Neural progenitor cell (in vitro differentiated cells): ENCODE results near the gene SARDH. TPM values are rescaled to one million over a fixed set of nuclear protein-coding genes. Genes with fewer than 3 reads are reported as not detected.
A peak's percentile ranks its signal among the peaks of the same experiment; 100 is the strongest.

Experiments used
- DNase-seq: peaks from one replicate; pipeline ENCODE4 v3.0.0-alpha.2; 2016; ENCODE audit warnings: low spot score
- H2AFZ ChIP-seq: fragments of 200-600 bp; sonication (generic); replicated peaks from 2 replicates; pipeline ENCODE4 v1.6.1; 2016; ENCODE audit warnings: antibody characterized with exemption
- H3F3A ChIP-seq: fragments of 200-600 bp; sonication (generic); 2 replicates; pipeline ENCODE4 v1.6.1; 2016; ENCODE audit warnings: antibody characterized with exemption, low read depth
- H3K27ac ChIP-seq: fragments of 200-600 bp; sonication (generic); 2 replicates; pipeline ENCODE4 v1.5.1; 2016; ENCODE audit warnings: mild to moderate bottlenecking
- H3K27me3 ChIP-seq: fragments of 200-600 bp; sonication (generic); 2 replicates; pipeline ENCODE4 v1.6.1; 2016; ENCODE audit warnings: mild to moderate bottlenecking, moderate library complexity
- H3K36me3 ChIP-seq: fragments of 200-600 bp; sonication (generic); 2 replicates; pipeline ENCODE4 v1.5.1; 2016
- H3K4me1 ChIP-seq: fragments of 200-600 bp; sonication (generic); 2 replicates; pipeline ENCODE4 v1.6.1; 2016; ENCODE audit warnings: mixed run types
- H3K4me2 ChIP-seq: fragments of 200-600 bp; sonication (generic); 2 replicates; pipeline ENCODE4 v1.6.1; 2016
- H3K4me3 ChIP-seq: fragments of 200-600 bp; sonication (generic); 2 replicates; pipeline ENCODE4 v1.5.1; 2016
- H3K79me2 ChIP-seq: fragments of 200-600 bp; sonication (generic); 2 replicates; pipeline ENCODE4 v1.6.1; 2016; ENCODE audit warnings: low read depth
- H3K9ac ChIP-seq: fragments of 200-600 bp; sonication (generic); 2 replicates; pipeline ENCODE4 v1.6.1; 2016
- H3K9me3 ChIP-seq: fragments of 200-600 bp; sonication (generic); 2 replicates; pipeline ENCODE4 v1.5.1; 2016; ENCODE audit warnings: low read depth
- H4K20me1 ChIP-seq: fragments of 200-600 bp; sonication (generic); 2 replicates; pipeline ENCODE4 v1.6.1; 2016; ENCODE audit warnings: low read depth
- H3K27ac Mint-ChIP-seq: 3 replicates; pipeline ENCODE4 v1.8.0; 2021; ENCODE audit warnings: mixed read lengths
- H3K27me3 Mint-ChIP-seq: 2 replicates; pipeline ENCODE4 v1.8.0; 2022; ENCODE audit warnings: low read depth, mild to moderate bottlenecking, inconsistent platforms, moderate library complexity, mixed read lengths; ENCODE audit not compliant: insufficient read depth
- H3K36me3 Mint-ChIP-seq: 3 replicates; pipeline ENCODE4 v1.8.0; 2021; ENCODE audit warnings: mixed read lengths
- H3K4me1 Mint-ChIP-seq: 3 replicates; pipeline ENCODE4 v1.8.0; 2021; ENCODE audit warnings: mixed read lengths
- H3K4me3 Mint-ChIP-seq: 3 replicates; pipeline ENCODE4 v1.8.0; 2021; ENCODE audit warnings: mild to moderate bottlenecking, moderate library complexity, mixed read lengths
- H3K9me3 Mint-ChIP-seq: 3 replicates; pipeline ENCODE4 v1.8.0; 2020; ENCODE audit warnings: mixed read lengths
- EZH2 ChIP-seq: fragments of 200-600 bp; sonication (generic); IDR thresholded peaks from 2 replicates; pipeline ENCODE4 v1.6.1; 2017; ENCODE audit warnings: antibody characterized with exemption, mild to moderate bottlenecking, moderate library complexity
- EZH2phosphoT487 ChIP-seq: fragments of 200-600 bp; sonication (generic); IDR thresholded peaks from 2 replicates; pipeline ENCODE4 v1.6.1; 2017; ENCODE audit warnings: antibody characterized with exemption
- total RNA-seq: library from RNA; depleted of rRNA; stranded (reverse); fragments of >200 nt; gene quantifications from 2 replicates; pipeline ENCODE4 v1.2.3, GENCODE V29; 2015; ENCODE audit warnings: low replicate concordance
- TF ChIP-seq, protein P1 (sequence below): fragments of 200-600 bp; sonication (generic); IDR thresholded peaks from 2 replicates; pipeline ENCODE4 v1.5.1; 2017; ENCODE audit warnings: antibody characterized with exemption, mild to moderate bottlenecking

SARDH gene
- total RNA-seq, 1 donor from 2014 or later = 3.9 TPM

DNA sequence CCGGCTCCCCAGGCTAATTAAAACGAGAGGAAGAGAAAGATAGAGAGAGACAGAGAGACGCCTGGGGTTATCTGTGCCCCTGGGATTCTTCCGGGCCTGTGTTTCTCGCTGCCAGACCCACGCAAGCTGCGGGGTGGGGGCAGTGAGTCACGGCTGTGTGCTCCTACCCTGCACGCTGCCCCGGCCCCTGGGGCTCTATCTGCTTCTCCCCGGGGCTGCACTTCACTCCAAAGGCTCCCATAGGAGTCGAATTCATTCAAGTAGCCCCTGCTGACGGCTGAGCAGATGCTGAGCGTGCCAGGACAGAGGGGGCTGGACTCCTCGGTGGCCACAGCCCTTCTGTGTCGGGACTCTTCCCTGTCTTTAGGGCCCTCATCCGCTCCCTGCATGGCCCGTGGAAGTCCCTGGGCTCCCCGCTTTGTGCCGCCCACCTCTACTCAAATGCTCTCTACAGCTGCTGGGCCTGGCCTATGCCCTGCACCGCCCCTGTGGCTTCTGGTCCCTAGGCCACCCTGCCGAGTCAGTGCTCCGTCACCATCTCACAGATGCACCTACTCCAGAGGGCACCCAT, 22.8 kb downstream of the SARDH start:
- Histone ChIP-seq H3K4me2 (no peak overlapping the region), H3K79me2 (no peaks in the 10 kb centered on the region), H3F3A (no peaks in the 10 kb centered on the region), H2AFZ (no peak overlapping the region), H3K36me3 (no peaks in the 10 kb centered on the region), H3K27ac (no peak overlapping the region), H4K20me1 (no peaks in the 10 kb centered on the region), H3K27me3 (no peaks in the 10 kb centered on the region), H3K9me3 (no peaks in the 10 kb centered on the region), H3K4me1 (peaks cover 4% of the 10 kb centered on the region), H3K9ac (no peak overlapping the region), H3K4me3 (no peak overlapping the region)
- Mint-ChIP-seq H3K9me3 (peaks cover 2% of the 10 kb centered on the region), H3K27me3 (peaks cover 9% of the 10 kb centered on the region), H3K4me3 (no peak overlapping the region), H3K36me3 (no peaks in the 10 kb centered on the region), H3K4me1 (peaks cover 29% of the 10 kb centered on the region), H3K27ac (peak overlapping the region; percentile 93)
- no peak for TF ChIP-seq EZH2phosphoT487
- TF ChIP-seq, protein P1, sequence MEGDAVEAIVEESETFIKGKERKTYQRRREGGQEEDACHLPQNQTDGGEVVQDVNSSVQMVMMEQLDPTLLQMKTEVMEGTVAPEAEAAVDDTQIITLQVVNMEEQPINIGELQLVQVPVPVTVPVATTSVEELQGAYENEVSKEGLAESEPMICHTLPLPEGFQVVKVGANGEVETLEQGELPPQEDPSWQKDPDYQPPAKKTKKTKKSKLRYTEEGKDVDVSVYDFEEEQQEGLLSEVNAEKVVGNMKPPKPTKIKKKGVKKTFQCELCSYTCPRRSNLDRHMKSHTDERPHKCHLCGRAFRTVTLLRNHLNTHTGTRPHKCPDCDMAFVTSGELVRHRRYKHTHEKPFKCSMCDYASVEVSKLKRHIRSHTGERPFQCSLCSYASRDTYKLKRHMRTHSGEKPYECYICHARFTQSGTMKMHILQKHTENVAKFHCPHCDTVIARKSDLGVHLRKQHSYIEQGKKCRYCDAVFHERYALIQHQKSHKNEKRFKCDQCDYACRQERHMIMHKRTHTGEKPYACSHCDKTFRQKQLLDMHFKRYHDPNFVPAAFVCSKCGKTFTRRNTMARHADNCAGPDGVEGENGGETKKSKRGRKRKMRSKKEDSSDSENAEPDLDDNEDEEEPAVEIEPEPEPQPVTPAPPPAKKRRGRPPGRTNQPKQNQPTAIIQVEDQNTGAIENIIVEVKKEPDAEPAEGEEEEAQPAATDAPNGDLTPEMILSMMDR = no peak
- no peak for TF ChIP-seq EZH2
- DNase-seq = no peak

DNA sequence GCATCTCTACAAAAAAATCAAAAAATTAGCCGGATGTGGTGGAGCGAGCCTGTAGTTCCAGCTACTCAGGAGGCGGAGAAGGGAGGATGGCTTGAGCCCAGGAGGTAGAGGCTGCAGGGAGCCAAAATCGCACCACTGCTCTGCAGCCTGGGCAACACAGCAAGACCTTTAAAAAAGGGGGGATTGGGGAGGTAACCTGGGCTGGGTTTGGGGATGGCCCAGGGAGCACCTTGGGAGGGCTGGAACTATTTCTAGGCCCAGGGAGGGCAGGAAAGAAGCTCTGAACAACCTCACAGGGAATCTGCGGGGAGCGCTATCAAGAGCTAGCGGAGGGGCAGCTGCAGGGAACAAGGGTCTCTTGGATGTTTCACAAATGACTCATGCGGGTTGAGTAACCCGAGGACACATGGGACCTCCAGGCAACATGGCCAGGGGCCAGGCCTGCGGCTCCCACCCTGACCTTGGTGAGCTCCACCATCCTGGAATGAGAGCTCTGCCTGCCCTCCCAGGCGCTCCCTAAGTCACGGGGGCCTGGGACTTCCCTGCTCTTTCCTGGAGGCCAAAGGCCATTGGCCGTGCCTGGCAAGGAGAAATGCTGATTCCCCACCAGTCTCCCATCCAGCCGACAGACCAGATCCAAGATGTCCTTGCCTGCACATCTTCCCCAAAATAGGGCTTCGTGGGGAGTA, 23.4 kb downstream of the SARDH start:
- Histone ChIP-seq H2AFZ (no peak overlapping the region), H3K36me3 (no peaks in the 10 kb centered on the region), H4K20me1 (no peaks in the 10 kb centered on the region), H3K4me3 (no peak overlapping the region), H3K4me2 (no peak overlapping the region), H3F3A (no peaks in the 10 kb centered on the region), H3K79me2 (no peaks in the 10 kb centered on the region), H3K4me1 (peaks cover 4% of the 10 kb centered on the region), H3K9me3 (no peaks in the 10 kb centered on the region), H3K9ac (no peak overlapping the region), H3K27ac (no peak overlapping the region), H3K27me3 (no peaks in the 10 kb centered on the region)
- TF ChIP-seq EZH2 (no peak), EZH2phosphoT487 (no peak)
- TF ChIP-seq, protein P1 = no peak
- Mint-ChIP-seq H3K9me3 (no peaks in the 10 kb centered on the region), H3K4me3 (no peak overlapping the region), H3K36me3 (no peaks in the 10 kb centered on the region), H3K27ac (peak overlapping the region; percentile 93), H3K27me3 (peaks cover 7% of the 10 kb centered on the region), H3K4me1 (peaks cover 30% of the 10 kb centered on the region)
- no peak for DNase-seq

DNA sequence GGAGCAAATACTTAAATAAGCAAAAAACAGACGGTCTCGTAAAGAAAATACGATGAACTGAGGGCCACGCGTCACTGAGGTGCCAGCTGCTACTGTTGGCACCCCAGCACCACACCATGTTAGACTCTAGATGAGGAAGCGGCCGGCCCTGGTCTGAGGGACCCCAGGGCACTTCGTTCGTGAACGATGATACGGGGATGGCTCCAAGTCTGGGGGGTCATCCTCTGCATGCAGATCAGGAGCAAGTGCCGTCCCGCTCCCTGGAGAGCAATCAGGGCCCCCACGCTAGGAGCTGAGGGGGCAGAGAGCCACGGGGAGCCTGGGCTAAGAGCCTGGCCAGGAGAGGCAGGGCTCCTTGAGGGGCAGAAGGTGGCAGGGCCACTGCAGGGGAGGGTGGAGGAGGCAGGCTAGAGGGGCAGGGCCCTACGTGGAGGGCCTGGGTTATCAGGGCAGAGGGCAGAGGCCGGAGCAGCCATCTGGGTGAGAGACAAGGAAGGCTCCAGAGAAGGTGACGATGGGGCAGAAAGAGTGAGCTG, 24.1 kb downstream of the SARDH start:
- no peaks in the 10 kb centered on the region for H3F3A ChIP-seq
- peak overlapping the region; percentile 30 for H3K27ac Mint-ChIP-seq
- TF ChIP-seq EZH2 = no peak
- no peak for TF ChIP-seq EZH2phosphoT487
- TF ChIP-seq, protein P1 = no peak
- H3K4me1 ChIP-seq = peaks cover 4% of the 10 kb centered on the region
- H3K9ac ChIP-seq = no peak overlapping the region
- H3K4me2 ChIP-seq = no peak overlapping the region
- H3K27me3 Mint-ChIP-seq = peaks cover 7% of the 10 kb centered on the region
- H3K36me3 Mint-ChIP-seq = no peaks in the 10 kb centered on the region
- no peaks in the 10 kb centered on the region for H3K27me3 ChIP-seq
- no peak overlapping the region for H2AFZ ChIP-seq
- no peak for DNase-seq
- peak overlapping the region; percentile 55 for H3K4me3 Mint-ChIP-seq
- H3K4me1 Mint-ChIP-seq = peaks cover 36% of the 10 kb centered on the region
- H3K27ac ChIP-seq = no peak overlapping the region
- H3K9me3 ChIP-seq = no peaks in the 10 kb centered on the region
- no peaks in the 10 kb centered on the region for H3K36me3 ChIP-seq
- H3K4me3 ChIP-seq = no peak overlapping the region
- H3K79me2 ChIP-seq = no peaks in the 10 kb centered on the region
- H3K9me3 Mint-ChIP-seq = no peaks in the 10 kb centered on the region
- no peaks in the 10 kb centered on the region for H4K20me1 ChIP-seq
